Ecto neural progenitor cell (in vitro differentiated cells): ENCODE data around the gene TAL1.
"Not testable (repeated sequence)": the region's sequence is repeated elsewhere in the genome, so short reads cannot be mapped to it uniquely, and the experiment has no call there.

Source experiments
- DNase-seq: peaks from one replicate; pipeline ENCODE4 v3.0.0-alpha.2; 2018; ENCODE audit warnings: low spot score

The TAL1 gene

GRCh38 chr1:47232187-47232874, at the start of gene TAL1:
Gene TAL1 (minus strand): TSS chr1:47232225. CDS start chr1:47225888, 6,337 bp downstream.
- no peak for DNase-seq

GRCh38 chr1:47280142-47280541, 48.1 kb upstream of the TAL1 start:
- DNase-seq = no peak

- DNase-seq = no peak
These were observed 44.8 kb upstream of the TAL1 start for GRCh38 chr1:47276850-47277249.

GRCh38 chr1:47275811-47276210, 43.8 kb upstream of the TAL1 start:
- DNase-seq = not testable (repeated sequence)

GRCh38 chr1:47265529-47265928, 33.5 kb upstream of the TAL1 start:
- DNase-seq = not testable (repeated sequence)

GRCh38 chr1:47262787-47263413, 30.9 kb upstream of the TAL1 start:
- DNase-seq = no peak

GRCh38 chr1:47257224-47257623, 25.2 kb upstream of the TAL1 start:
- DNase-seq = no peak

GRCh38 chr1:47252795-47253194, 20.8 kb upstream of the TAL1 start:
- no peak for DNase-seq

GRCh38 chr1:47252369-47252768, 20.3 kb upstream of the TAL1 start:
- DNase-seq = no peak

GRCh38 chr1:47249755-47250154, 17.7 kb upstream of the TAL1 start:
- no peak for DNase-seq

- DNase-seq = no peak
These were observed 12.4 kb upstream of the TAL1 start for GRCh38 chr1:47244339-47244862.

GRCh38 chr1:47243910-47244309, 11.9 kb upstream of the TAL1 start:
- no peak for DNase-seq

- DNase-seq = no peak
These were observed 9.4 kb upstream of the TAL1 start for GRCh38 chr1:47241114-47242113.

- DNase-seq = no peak
These were observed 7.0 kb upstream of the TAL1 start for GRCh38 chr1:47238935-47239592.

GRCh38 chr1:47235806-47236205, 3.8 kb upstream of the TAL1 start:
- DNase-seq = no peak

- DNase-seq = no peak
These were observed 3.2 kb upstream of the TAL1 start for GRCh38 chr1:47235241-47235681.

GRCh38 chr1:47233186-47233585, 1.2 kb upstream of the TAL1 start:
- DNase-seq = no peak

- peak; percentile 74 for DNase-seq
These were observed 481 bp downstream of the TAL1 start for GRCh38 chr1:47231301-47232186.

GRCh38 chr1:47230692-47231300, 1.2 kb downstream of the TAL1 start:
- peak; percentile 63 for DNase-seq
